ENCODE measurements around the gene CD38. TPM values are rescaled to one million over a fixed set of nuclear protein-coding genes. Genes with fewer than 3 reads are reported as not detected.

Gene CD38
- total and polyA plus RNA-seq, 7 donors = 1.2 to 11.4 (median 2.2) TPM

- Histone ChIP-seq H3K9me3 (peaks cover 0 to 4% (median 0%) of the 10 kb centered on the region in 4 donors), H3K4me1 (no peaks in the 10 kb centered on the region), H3K27ac (no peak overlapping the region), H3K36me3 (no peaks in the 10 kb centered on the region), H3K4me3 (no peak overlapping the region), H3K27me3 (no peaks in the 10 kb centered on the region)
- no peak for DNase-seq
- WGBS, 2 donors = 74% methylated on average over 3 of the region's 3 CpGs
- TF ChIP-seq EP300 (IDR thresholded peaks at IDR 0.05) (no peak), POLR2AphosphoS5 (IDR thresholded peaks at IDR 0.05) (no peak), POLR2A (IDR thresholded peaks at IDR 0.05) (no peak), CTCF (IDR thresholded peaks at IDR 0.05) (no peak)
- intact Hi-C loops (cut with DNase I) = loop anchor here (10.0 kb wide), 1 partner anchor 148 kb away; no protein-coding TSS in a partner anchor
Measured at GRCh38 chr4:15737255-15737654, 40.9 kb upstream of the CD38 start.

GRCh38 chr4:15738877-15739276 is 39.3 kb upstream of the CD38 start:
- Histone ChIP-seq H3K4me3 (no peak overlapping the region), H3K27ac (no peak overlapping the region), H3K9me3 (peaks cover 0 to 8% (median 0%) of the 10 kb centered on the region in 4 donors), H3K4me1 (no peaks in the 10 kb centered on the region), H3K27me3 (no peaks in the 10 kb centered on the region), H3K36me3 (no peaks in the 10 kb centered on the region)
- DNase-seq = no peak
- intact Hi-C loops (cut with DNase I) = loop anchor here (10.0 kb wide), 1 partner anchor 146 kb away; no protein-coding TSS in a partner anchor
- 92 to 97% methylated on average over 1 of the region's 1 CpG for WGBS, 2 donors
- TF ChIP-seq POLR2AphosphoS5 (IDR thresholded peaks at IDR 0.05) (no peak), CTCF (IDR thresholded peaks at IDR 0.05) (no peak), POLR2A (IDR thresholded peaks at IDR 0.05) (no peak), EP300 (IDR thresholded peaks at IDR 0.05) (no peak)

GRCh38 chr4:15740764-15741404 is 37.2 kb upstream of the CD38 start:
- peaks cover 0 to 8% (median 0%) of the 10 kb centered on the region in 4 donors for H3K9me3 ChIP-seq
- 82 to 85% methylated on average over 11 of the region's 11 CpGs for WGBS, 2 donors
- no peak for DNase-seq
- H3K36me3 ChIP-seq = no peaks in the 10 kb centered on the region
- intact Hi-C loops (cut with DNase I) = no loop called here
- no peaks in the 10 kb centered on the region for H3K27me3 ChIP-seq
- TF ChIP-seq CTCF (IDR thresholded peaks at IDR 0.05) (no peak), POLR2AphosphoS5 (IDR thresholded peaks at IDR 0.05) (no peak), EP300 (IDR thresholded peaks at IDR 0.05) (no peak), POLR2A (IDR thresholded peaks at IDR 0.05) (no peak)
- H3K4me3 ChIP-seq = no peak overlapping the region
- no peaks in the 10 kb centered on the region for H3K4me1 ChIP-seq
- no peak overlapping the region for H3K27ac ChIP-seq

- no peak overlapping the region for H3K27ac ChIP-seq
- no peaks in the 10 kb centered on the region for H3K4me1 ChIP-seq
- H3K36me3 ChIP-seq = no peaks in the 10 kb centered on the region
- no peak overlapping the region for H3K4me3 ChIP-seq
- 69 to 78% methylated on average over 1 of the region's 1 CpG for WGBS, 2 donors
- intact Hi-C loops (cut with DNase I) = no loop called here
- H3K27me3 ChIP-seq = no peaks in the 10 kb centered on the region
- no peak for DNase-seq
- peaks cover 0 to 8% (median 0%) of the 10 kb centered on the region in 4 donors for H3K9me3 ChIP-seq
- no peak for TF ChIP-seq POLR2AphosphoS5 (IDR thresholded peaks at IDR 0.05)
- TF ChIP-seq POLR2A (IDR thresholded peaks at IDR 0.05) = no peak
- no peak for TF ChIP-seq CTCF (IDR thresholded peaks at IDR 0.05)
- no peak for TF ChIP-seq EP300 (IDR thresholded peaks at IDR 0.05)
Measured at GRCh38 chr4:15742083-15742582, 36.0 kb upstream of the CD38 start.

All from sigmoid colon (tissue), 7 donors.